Neural cell (in vitro differentiated cells): ENCODE results near the gene SLC24A3. TPM values are rescaled to one million over a fixed set of nuclear protein-coding genes. Genes with fewer than 3 reads are reported as not detected.

ENCODE experiments used
- H2AFZ ChIP-seq: fragments of 200-600, 300-800 bp; sonication (generic), shearing (Covaris generic); 2 replicates; pipeline ENCODE4 v1.6.0; 2014; ENCODE audit warnings: low read depth, mild to moderate bottlenecking, antibody characterized with exemption, low read length, moderate library complexity
- H3F3A ChIP-seq: fragments of 200-600 bp; shearing (Covaris generic); 2 replicates; pipeline ENCODE4 v1.6.1; 2016; ENCODE audit warnings: mild to moderate bottlenecking, moderate library complexity, mixed read lengths, antibody characterized with exemption, low read length; ENCODE audit not compliant: insufficient read depth, poor library complexity, severe bottlenecking
- H3K27ac ChIP-seq: fragments of 200-600, 300-800 bp; sonication (generic), shearing (Covaris generic); 2 replicates; pipeline ENCODE4 v1.5.1; 2014; ENCODE audit warnings: mild to moderate bottlenecking, low read length, moderate library complexity
- H3K27me3 ChIP-seq: fragments of 300-800, 200-600 bp; sonication (generic), shearing (Covaris generic); 2 replicates; pipeline ENCODE4 v1.6.0; 2014; ENCODE audit warnings: mild to moderate bottlenecking, low read depth, low read length, moderate library complexity; ENCODE audit not compliant: insufficient read depth
- H3K36me3 ChIP-seq: fragments of 300-800, 200-600 bp; sonication (generic), shearing (Covaris generic); 2 replicates; pipeline ENCODE4 v1.5.1; 2014; ENCODE audit warnings: mild to moderate bottlenecking, antibody characterized with exemption, low read length, moderate library complexity; ENCODE audit not compliant: insufficient read depth
- H3K4me2 ChIP-seq: fragments of 300-800, 200-600 bp; sonication (generic), shearing (Covaris generic); 2 replicates; pipeline ENCODE4 v1.6.0; 2014; ENCODE audit warnings: mild to moderate bottlenecking, low read length
- H3K4me3 ChIP-seq: fragments of 300-800, 200-600 bp; sonication (generic), shearing (Covaris generic); 2 replicates; pipeline ENCODE4 v1.5.1; 2014; ENCODE audit warnings: mild to moderate bottlenecking, low read length, moderate library complexity
- H3K79me2 ChIP-seq: fragments of 200-600 bp; shearing (Covaris generic); replicated peaks from 2 replicates; pipeline ENCODE4 v1.6.0; 2014; ENCODE audit warnings: mild to moderate bottlenecking, low read length, moderate library complexity; ENCODE audit not compliant: insufficient read depth
- H3K9ac ChIP-seq: fragments of 300-800, 200-600 bp; sonication (generic), shearing (Covaris generic); 2 replicates; pipeline ENCODE4 v1.6.1; 2016; ENCODE audit warnings: mild to moderate bottlenecking, low read length, mixed read lengths
- H3K9me2 ChIP-seq: fragments of 200-600 bp; shearing (Covaris generic); 2 replicates; pipeline ENCODE4 v1.6.1; 2016; ENCODE audit warnings: mild to moderate bottlenecking, low read length, mixed read lengths; ENCODE audit not compliant: insufficient read depth
- H3K9me3 ChIP-seq: fragments of 200-600, 300-800 bp; sonication (generic), shearing (Covaris generic); 2 replicates; pipeline ENCODE4 v1.6.1; 2016; ENCODE audit warnings: mild to moderate bottlenecking, mixed run types, low read length, moderate library complexity, mixed read lengths
- H4K20me1 ChIP-seq: fragments of 200-600 bp; shearing (Covaris generic); 2 replicates; pipeline ENCODE4 v1.6.1; 2016; ENCODE audit warnings: mild to moderate bottlenecking, mixed run types; ENCODE audit not compliant: insufficient read depth
- CTCF ChIP-seq: fragments of 450-650 bp; IDR thresholded peaks from 2 replicates; pipeline ENCODE4 v1.5.1; 2014; ENCODE audit warnings: antibody characterized with exemption, mild to moderate bottlenecking, moderate library complexity; ENCODE audit not compliant: poor library complexity, severe bottlenecking
- EP300 ChIP-seq: fragments of 450-650 bp; conservative IDR thresholded peaks from 2 replicates; pipeline ENCODE4 v1.6.1; 2014; ENCODE audit warnings: antibody characterized with exemption, mild to moderate bottlenecking, moderate library complexity; ENCODE audit not compliant: poor library complexity, severe bottlenecking
- EZH2 ChIP-seq: fragments of 200-600, 300-800 bp; shearing (Covaris generic), sonication (generic); IDR thresholded peaks from 2 replicates; pipeline ENCODE4 v1.6.1; 2014; ENCODE audit warnings: antibody characterized with exemption, low read length, borderline replicate concordance, mild to moderate bottlenecking; ENCODE audit not compliant: insufficient read depth, poor library complexity, severe bottlenecking
- MXI1 ChIP-seq: fragments of 450-650 bp; conservative IDR thresholded peaks from 2 replicates; pipeline ENCODE4 v1.6.1; 2014; ENCODE audit warnings: antibody characterized with exemption, mild to moderate bottlenecking; ENCODE audit not compliant: poor library complexity, severe bottlenecking
- POLR2AphosphoS5 ChIP-seq: IDR thresholded peaks from 2 replicates; pipeline ENCODE4 v1.6.1; 2012
- RAD21 ChIP-seq: fragments of 450-650 bp; conservative IDR thresholded peaks from 2 replicates; pipeline ENCODE4 v1.6.1; 2014; ENCODE audit warnings: antibody characterized with exemption, mild to moderate bottlenecking, moderate library complexity
- SMC3 ChIP-seq: fragments of 450-650 bp; conservative IDR thresholded peaks from 2 replicates; pipeline ENCODE4 v1.6.1; 2014; ENCODE audit warnings: antibody characterized with exemption, mild to moderate bottlenecking, moderate library complexity; ENCODE audit not compliant: poor library complexity
- TAF1 ChIP-seq: IDR thresholded peaks from 2 replicates; pipeline ENCODE4 v1.6.1; 2012; ENCODE audit warnings: low read depth
- polyA plus RNA-seq: library from polyadenylated mRNA; depleted of rRNA; stranded (reverse); fragments of >200 nt; gene quantifications from 2 replicates; pipeline ENCODE4 v1.2.3, GENCODE V29; 2014
- TF ChIP-seq, protein P1 (sequence below): IDR thresholded peaks from 2 replicates; pipeline ENCODE4 v1.6.1; 2012; ENCODE audit warnings: borderline replicate concordance

The SLC24A3 gene
- polyA plus RNA-seq, 1 donor from 2014 or later: 6.5 TPM

DNA sequence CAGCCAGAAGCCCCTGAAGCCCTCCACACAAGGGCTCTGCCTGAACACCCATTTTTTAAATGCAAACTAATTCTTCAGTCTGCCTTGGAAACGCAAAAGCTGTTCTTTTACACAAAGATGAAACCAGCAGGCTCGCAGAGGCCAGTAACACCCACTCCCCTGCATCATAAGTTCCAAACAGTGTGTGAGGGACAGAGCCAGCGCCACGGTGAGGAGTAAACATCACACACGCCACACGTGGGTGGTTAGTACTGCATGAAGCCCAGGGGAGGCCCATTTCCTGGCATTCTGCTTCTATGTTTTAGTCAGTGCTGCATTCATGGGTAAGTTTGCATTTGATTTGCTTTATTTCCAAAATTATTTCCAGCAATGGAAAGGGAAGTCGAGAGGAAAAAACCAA, 327.9 kb downstream of the SLC24A3 start:
- Histone ChIP-seq H3K36me3 (no peaks in the 10 kb centered on the region), H3K27ac (no peak overlapping the region), H2AFZ (no peak overlapping the region), H3K79me2 (no peaks in the 10 kb centered on the region), H3K9me2 (no peaks in the 10 kb centered on the region), H3K9ac (no peak overlapping the region), H3K4me2 (no peak overlapping the region), H3K4me3 (no peak overlapping the region), H3K27me3 (no peaks in the 10 kb centered on the region), H3F3A (no peaks in the 10 kb centered on the region), H4K20me1 (no peaks in the 10 kb centered on the region), H3K9me3 (no peaks in the 10 kb centered on the region)
- TF ChIP-seq EZH2: no peak
- TF ChIP-seq, protein P1, sequence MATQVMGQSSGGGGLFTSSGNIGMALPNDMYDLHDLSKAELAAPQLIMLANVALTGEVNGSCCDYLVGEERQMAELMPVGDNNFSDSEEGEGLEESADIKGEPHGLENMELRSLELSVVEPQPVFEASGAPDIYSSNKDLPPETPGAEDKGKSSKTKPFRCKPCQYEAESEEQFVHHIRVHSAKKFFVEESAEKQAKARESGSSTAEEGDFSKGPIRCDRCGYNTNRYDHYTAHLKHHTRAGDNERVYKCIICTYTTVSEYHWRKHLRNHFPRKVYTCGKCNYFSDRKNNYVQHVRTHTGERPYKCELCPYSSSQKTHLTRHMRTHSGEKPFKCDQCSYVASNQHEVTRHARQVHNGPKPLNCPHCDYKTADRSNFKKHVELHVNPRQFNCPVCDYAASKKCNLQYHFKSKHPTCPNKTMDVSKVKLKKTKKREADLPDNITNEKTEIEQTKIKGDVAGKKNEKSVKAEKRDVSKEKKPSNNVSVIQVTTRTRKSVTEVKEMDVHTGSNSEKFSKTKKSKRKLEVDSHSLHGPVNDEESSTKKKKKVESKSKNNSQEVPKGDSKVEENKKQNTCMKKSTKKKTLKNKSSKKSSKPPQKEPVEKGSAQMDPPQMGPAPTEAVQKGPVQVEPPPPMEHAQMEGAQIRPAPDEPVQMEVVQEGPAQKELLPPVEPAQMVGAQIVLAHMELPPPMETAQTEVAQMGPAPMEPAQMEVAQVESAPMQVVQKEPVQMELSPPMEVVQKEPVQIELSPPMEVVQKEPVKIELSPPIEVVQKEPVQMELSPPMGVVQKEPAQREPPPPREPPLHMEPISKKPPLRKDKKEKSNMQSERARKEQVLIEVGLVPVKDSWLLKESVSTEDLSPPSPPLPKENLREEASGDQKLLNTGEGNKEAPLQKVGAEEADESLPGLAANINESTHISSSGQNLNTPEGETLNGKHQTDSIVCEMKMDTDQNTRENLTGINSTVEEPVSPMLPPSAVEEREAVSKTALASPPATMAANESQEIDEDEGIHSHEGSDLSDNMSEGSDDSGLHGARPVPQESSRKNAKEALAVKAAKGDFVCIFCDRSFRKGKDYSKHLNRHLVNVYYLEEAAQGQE: no peak
- TF ChIP-seq CTCF: no peak
- TF ChIP-seq MXI1: no peak
- no peak for TF ChIP-seq POLR2AphosphoS5
- no peak for TF ChIP-seq RAD21
- no peak for TF ChIP-seq EP300
- no peak for TF ChIP-seq SMC3
- no peak for TF ChIP-seq TAF1

GRCh38 chr20:19543101-19543500, 330.7 kb downstream of the SLC24A3 start:
- H3K27me3 ChIP-seq: no peaks in the 10 kb centered on the region
- no peak overlapping the region for H3K4me3 ChIP-seq
- H3K9ac ChIP-seq: no peak overlapping the region
- H3F3A ChIP-seq: no peaks in the 10 kb centered on the region
- no peaks in the 10 kb centered on the region for H3K9me2 ChIP-seq
- no peaks in the 10 kb centered on the region for H3K36me3 ChIP-seq
- no peak overlapping the region for H3K4me2 ChIP-seq
- H2AFZ ChIP-seq: no peak overlapping the region
- H3K79me2 ChIP-seq: no peaks in the 10 kb centered on the region
- no peaks in the 10 kb centered on the region for H4K20me1 ChIP-seq
- no peak overlapping the region for H3K27ac ChIP-seq
- TF ChIP-seq MXI1 (no peak), EP300 (no peak), SMC3 (no peak), TAF1 (no peak), RAD21 (no peak), EZH2 (no peak), CTCF (no peak), POLR2AphosphoS5 (no peak)
- TF ChIP-seq, protein P1: no peak
- H3K9me3 ChIP-seq: no peaks in the 10 kb centered on the region
